Ovary (tissue), 9 donors: ENCODE results near the gene ATF7. TPM values are rescaled to one million over a fixed set of nuclear protein-coding genes. Genes with fewer than 3 reads are reported as not detected.

ENCODE experiments used
- DNase-seq, 5 donors: peaks; one replicate each; pipeline ENCODE4 v3.0.0-alpha.2; 2019 to 2020
- H3K27ac ChIP-seq, 2 donors: fragments of 200-600 bp; one replicate each; pipeline versions ENCODE4 v1.5.1 to v1.8.0; 2019 to 2022
- H3K27me3 ChIP-seq: fragments of 200-600 bp; one replicate; pipeline ENCODE4 v1.8.0; 2022
- H3K36me3 ChIP-seq: fragments of 200-600 bp; sonication (generic); one replicate; pipeline ENCODE4 v1.5.1; 2019
- H3K4me1 ChIP-seq: one replicate; pipeline ENCODE4 v1.8.1; 2013; ENCODE audit warnings: mild to moderate bottlenecking, moderate library complexity; ENCODE audit not compliant: insufficient read depth
- H3K4me3 ChIP-seq: fragments of 200-600 bp; sonication (generic); one replicate; pipeline ENCODE4 v1.5.1; 2017
- H3K9me3 ChIP-seq, 2 donors: fragments of 200-600 bp in 1 of 2; sonication (generic) in 1 of 2; one replicate each; pipeline versions ENCODE4 v1.5.1 to v1.8.1; 2013 to 2019; ENCODE audit warnings: mild to moderate bottlenecking in 1 of 2, moderate library complexity in 1 of 2
- CTCF ChIP-seq, 3 donors: fragments of 450-650 bp in 2 of 3; fragments of 200-600 bp in 1 of 3; IDR thresholded peaks; one replicate each; pipeline versions ENCODE4 v1.5.1 to v1.8.0; 2016 to 2022; ENCODE audit warnings: antibody characterized with exemption in 3 of 3, mild to moderate bottlenecking in 1 of 3
- EP300 ChIP-seq: sonication (generic); formaldehyde crosslinking; IDR thresholded peaks from one replicate; pipeline ENCODE4 v1.6.1; 2017; ENCODE audit warnings: antibody characterized with exemption
- POLR2A ChIP-seq: fragments of 450-650 bp; IDR thresholded peaks from one replicate; pipeline ENCODE4 v1.6.1; 2017; ENCODE audit warnings: antibody characterized with exemption, mild to moderate bottlenecking, moderate library complexity
- WGBS, 3 donors: extraction: QIAGEN DNeasy Blood & Tissue Kit in 1 of 3; methylation state at CpG; one replicate each; pipeline versions ENCODE4 v1.1.5 to v1.1.7; 2013 to 2017; 5-methylcytosine and 5-hydroxymethylcytosine counted together
- intact Hi-C, 4 donors: fragments of 100-400 bp; cut with DNase I; formaldehyde crosslinking; loops; one replicate each; pipeline versions ENCODE4 v1.11.0 to v1.15.1; 2022 to 2023
- polyA plus RNA-seq, 2 donors: library from polyadenylated mRNA; stranded (reverse); fragments of 200-250 nt in 1 of 2; fragments of 350-450 nt in 1 of 2; fragmentation: Illumina TruSeq in 1 of 2; extraction: RNeasy Lipid Tissue Mini Kit (QIAGEN cat#74804) in 1 of 2; gene quantifications; one replicate each; pipeline ENCODE4 v1.2.3, GENCODE V29; 2013 to 2014
- total RNA-seq, 7 donors: library from RNA; depleted of rRNA in 2 of 7; stranded (reverse); fragments of >200 nt in 2 of 7; fragmentation: NEBNext Ultra II Directional in 3 of 7; extraction: Animal tissue kit (Norgen Biotek cat#: 25700) in 3 of 7; gene quantifications; one replicate each; pipeline versions ENCODE4 v1.1.0 to v1.2.4, GENCODE V29; 2016 to 2023
- donor health status: DM: no; HTN: no; CAD: no; lungs with moderate emphysema.
- donor health status: DM: no; HTN: no; CAD: no.
- donor health status: Bipolar disorder and iron deficiency.
- donor health status: DM: yes; HTN: yes; CAD: no.
- donor health status: DM: no; HTN: no; CAD: no.
- donor health status: DM: yes; HTN: yes; CAD: no.

Gene ATF7
- total and polyA plus RNA-seq, 9 donors = 19.8 to 68.5 (median 41.3) TPM

- no peak overlapping the region for H3K4me3 ChIP-seq
- TF ChIP-seq CTCF (IDR thresholded peaks at IDR 0.05) (no peak), EP300 (no peak), POLR2A (no peak)
- no peak for DNase-seq
- intact Hi-C loops = no loop called here
- H3K27me3 ChIP-seq = no peaks in the 10 kb centered on the region
- no peak overlapping the region for H3K27ac ChIP-seq
- no peaks in the 10 kb centered on the region for H3K36me3 ChIP-seq
- WGBS, 3 donors = 52 to 69% (median 65%) methylated on average over 1 of the region's 1 CpG
- no peaks in the 10 kb centered on the region for H3K4me1 ChIP-seq
- H3K9me3 ChIP-seq = no peaks in the 10 kb centered on the region
These were observed 157.9 kb downstream of the ATF7 start for GRCh38 chr12:53468282-53468681.

GRCh38 chr12:53467880-53468279, 158.3 kb downstream of the ATF7 start:
- Histone ChIP-seq H3K27ac (no peak overlapping the region), H3K4me3 (no peak overlapping the region), H3K4me1 (no peaks in the 10 kb centered on the region), H3K27me3 (no peaks in the 10 kb centered on the region), H3K9me3 (no peaks in the 10 kb centered on the region), H3K36me3 (no peaks in the 10 kb centered on the region)
- 49 to 62% (median 52%) methylated on average over 2 of the region's 2 CpGs for WGBS, 3 donors
- intact Hi-C loops = no loop called here
- DNase-seq = no peak
- TF ChIP-seq POLR2A = no peak
- no peak for TF ChIP-seq EP300
- no peak for TF ChIP-seq CTCF (IDR thresholded peaks at IDR 0.05)

DNA sequence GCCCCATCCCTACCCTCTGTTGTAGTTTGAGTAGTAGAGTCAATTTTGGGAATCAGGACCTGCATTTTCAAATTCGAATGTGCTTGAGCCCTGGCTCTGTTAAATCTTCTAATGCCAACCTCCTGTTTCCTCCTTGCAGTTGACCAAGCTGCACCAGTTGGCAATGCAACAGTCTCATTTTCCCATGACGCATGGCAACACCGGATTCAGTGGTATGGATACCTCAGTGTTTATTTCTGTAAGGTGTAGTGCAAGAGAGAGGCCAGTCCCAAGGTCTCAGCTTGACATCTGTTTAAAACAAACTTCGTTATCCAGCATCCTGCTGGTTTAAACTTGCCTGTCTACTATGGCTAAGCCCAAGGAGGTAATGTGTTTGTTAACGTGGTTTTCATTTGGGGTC, 159.1 kb downstream of the ATF7 start:
- H3K27ac ChIP-seq = no peak overlapping the region
- intact Hi-C loops = no loop called here
- TF ChIP-seq EP300 = no peak
- no peak for TF ChIP-seq CTCF (IDR thresholded peaks at IDR 0.05)
- no peak for TF ChIP-seq POLR2A
- H3K9me3 ChIP-seq = no peaks in the 10 kb centered on the region
- H3K36me3 ChIP-seq = no peaks in the 10 kb centered on the region
- DNase-seq = no peak
- no peak overlapping the region for H3K4me3 ChIP-seq
- H3K4me1 ChIP-seq = no peaks in the 10 kb centered on the region
- H3K27me3 ChIP-seq = no peaks in the 10 kb centered on the region
- 54 to 64% (median 57%) methylated on average over 5 of the region's 5 CpGs for WGBS, 3 donors

DNA sequence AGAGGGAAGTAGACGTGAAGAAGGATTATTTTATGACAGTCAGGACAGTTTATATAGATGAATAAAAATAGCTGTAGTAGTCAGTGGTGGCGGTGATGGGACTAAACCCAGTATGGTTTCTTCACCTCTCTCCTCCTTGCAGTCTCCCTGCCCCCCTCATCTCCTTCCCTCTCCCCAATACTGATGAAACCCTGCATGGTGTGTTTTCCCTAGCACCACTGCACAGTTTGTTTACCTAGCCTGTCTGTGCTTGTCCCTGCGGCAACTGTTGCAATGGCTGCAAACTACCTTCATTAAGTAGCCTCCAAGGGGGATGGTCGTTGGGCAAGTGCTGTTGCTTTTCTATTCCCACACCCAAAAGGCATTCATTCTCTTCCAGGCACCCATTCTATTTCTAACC, 159.5 kb downstream of the ATF7 start:
- intact Hi-C loops = no loop called here
- no peak for TF ChIP-seq POLR2A
- no peak for TF ChIP-seq EP300
- no peak for TF ChIP-seq CTCF (IDR thresholded peaks at IDR 0.05)
- Histone ChIP-seq H3K4me3 (no peak overlapping the region), H3K9me3 (no peaks in the 10 kb centered on the region), H3K36me3 (no peaks in the 10 kb centered on the region), H3K27me3 (no peaks in the 10 kb centered on the region), H3K27ac (no peak overlapping the region), H3K4me1 (no peaks in the 10 kb centered on the region)
- WGBS, 3 donors = 70 to 71% (median 70%) methylated on average over 4 of the region's 4 CpGs
- no peak for DNase-seq

- no peaks in the 10 kb centered on the region for H3K4me1 ChIP-seq
- no peaks in the 10 kb centered on the region for H3K27me3 ChIP-seq
- TF ChIP-seq POLR2A (no peak), EP300 (no peak), CTCF (IDR thresholded peaks at IDR 0.05) (no peak)
- intact Hi-C loops = no loop called here
- H3K4me3 ChIP-seq = no peak overlapping the region
- no peaks in the 10 kb centered on the region for H3K9me3 ChIP-seq
- no peak for DNase-seq
- WGBS, 3 donors = 7 to 32% (median 7%) methylated on average over 2 of the region's 2 CpGs
- no peaks in the 10 kb centered on the region for H3K36me3 ChIP-seq
- no peak overlapping the region for H3K27ac ChIP-seq
These were observed 160.5 kb downstream of the ATF7 start for GRCh38 chr12:53465679-53466078.
